Inferior parietal cortex (tissue), 1 donor: ENCODE data around the gene LTB4R2.

Source experiments
- DNase-seq: peaks from one replicate; pipeline ENCODE4 v3.0.0-alpha.2; 2016; ENCODE audit errors: extremely low spot score

LTB4R2 gene

DNA sequence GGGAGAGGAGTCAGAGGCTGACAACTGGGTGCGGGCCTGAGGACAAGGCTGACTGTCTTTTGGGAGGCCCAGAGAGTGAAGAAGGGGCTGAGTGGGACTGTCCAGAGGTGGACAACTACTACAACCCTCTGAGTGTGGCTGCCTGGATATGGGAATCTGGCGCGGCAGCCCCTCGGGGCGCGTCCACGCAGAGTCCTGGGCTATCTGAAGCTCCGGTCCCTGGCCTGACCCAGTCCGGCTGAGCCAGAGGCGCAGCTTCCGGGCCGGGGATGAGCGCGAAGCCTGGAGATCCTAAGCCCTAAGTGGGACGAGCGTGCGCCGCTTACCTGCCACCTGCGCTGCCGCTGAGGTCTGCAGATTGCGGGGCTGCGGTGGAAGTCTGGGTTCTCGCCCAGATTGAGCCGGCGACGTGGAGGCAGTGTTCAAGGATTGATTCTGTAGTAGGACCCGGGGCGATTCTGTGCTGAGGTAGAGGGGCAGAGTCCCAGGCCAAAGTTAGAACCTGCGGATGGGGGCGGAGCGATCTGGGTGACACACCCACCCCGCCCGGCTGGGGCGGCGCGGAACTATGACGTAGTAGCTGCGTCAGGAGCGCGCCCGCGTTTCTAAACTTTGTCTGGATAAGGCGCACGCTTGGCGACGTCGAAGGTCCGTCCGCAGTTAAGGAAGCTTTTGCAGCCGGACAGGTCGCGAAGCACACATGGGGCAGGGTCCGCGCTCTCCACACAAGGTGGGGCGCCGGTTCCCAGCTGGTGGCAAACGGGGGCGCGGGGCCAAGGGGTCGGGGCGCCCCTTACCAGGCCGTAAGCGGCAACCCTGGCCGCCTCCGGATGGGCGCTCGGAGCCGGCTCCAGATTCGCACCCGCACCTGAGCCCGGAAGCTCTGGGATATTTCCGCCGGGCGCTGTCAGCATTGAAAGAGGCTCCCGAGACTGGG, 10.4 kb upstream of the LTB4R2 start, which contains the start of the genes DHRS1 and NOP9:
DHRS1 (minus strand) TSS at position 526 of the 937 bp plus-strand sequence. CDS start 674 bp downstream, outside the sequence.
NOP9 (plus strand) TSS at position 596 of the 937 bp plus-strand sequence; CDS start at position 701, 105 bp downstream.
- peak; percentile 93 for DNase-seq

DNA sequence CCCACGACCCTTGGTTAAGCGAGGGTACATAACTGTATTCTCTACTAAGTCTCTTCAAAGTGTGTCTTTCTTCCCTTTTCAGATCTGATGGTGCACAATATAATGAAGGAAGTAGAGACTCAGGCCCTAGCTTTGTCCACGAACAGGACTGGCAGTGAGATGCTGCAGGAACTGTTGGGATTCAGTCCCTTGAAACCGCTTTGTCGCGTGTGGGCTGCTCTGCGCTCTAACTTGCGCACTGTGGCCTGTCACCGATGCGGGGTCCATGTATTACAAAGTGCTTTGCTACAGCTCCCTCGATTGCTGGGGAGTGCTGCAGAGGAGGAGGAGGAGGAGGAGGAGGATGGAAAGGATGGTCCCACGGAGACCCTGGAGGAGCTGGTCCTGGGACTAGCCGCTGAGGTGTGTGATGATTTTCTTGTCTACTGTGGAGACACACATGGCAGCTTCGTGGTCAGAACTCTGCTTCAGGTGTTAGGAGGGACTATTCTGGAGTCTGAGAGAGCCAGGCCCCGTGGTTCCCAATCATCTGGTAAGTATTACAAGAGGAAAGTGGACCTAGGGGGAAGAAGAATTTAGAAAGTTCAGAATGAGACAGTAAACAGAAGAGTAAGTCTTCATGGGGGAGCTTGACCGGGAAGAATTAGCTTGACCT, 9.5 kb upstream of the LTB4R2 start:
- no peak for DNase-seq

DNA sequence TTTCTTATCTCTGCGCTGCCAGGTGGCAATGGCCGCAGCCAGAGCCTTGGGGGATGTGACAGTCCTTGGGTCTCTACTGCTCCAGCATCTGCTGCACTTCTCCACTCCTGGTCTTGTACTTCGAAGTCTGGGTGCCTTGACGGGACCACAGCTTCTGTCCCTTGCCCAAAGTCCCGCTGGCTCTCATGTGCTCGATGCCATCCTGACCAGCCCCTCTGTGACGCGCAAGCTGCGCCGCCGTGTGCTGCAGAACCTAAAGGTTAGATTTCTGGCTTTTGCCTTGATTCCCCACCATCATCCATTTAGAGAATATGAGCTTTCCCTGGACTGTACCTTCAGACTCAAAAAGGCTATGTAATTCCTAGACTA, 5.9 kb upstream of the LTB4R2 start:
- DNase-seq = no peak

DNA sequence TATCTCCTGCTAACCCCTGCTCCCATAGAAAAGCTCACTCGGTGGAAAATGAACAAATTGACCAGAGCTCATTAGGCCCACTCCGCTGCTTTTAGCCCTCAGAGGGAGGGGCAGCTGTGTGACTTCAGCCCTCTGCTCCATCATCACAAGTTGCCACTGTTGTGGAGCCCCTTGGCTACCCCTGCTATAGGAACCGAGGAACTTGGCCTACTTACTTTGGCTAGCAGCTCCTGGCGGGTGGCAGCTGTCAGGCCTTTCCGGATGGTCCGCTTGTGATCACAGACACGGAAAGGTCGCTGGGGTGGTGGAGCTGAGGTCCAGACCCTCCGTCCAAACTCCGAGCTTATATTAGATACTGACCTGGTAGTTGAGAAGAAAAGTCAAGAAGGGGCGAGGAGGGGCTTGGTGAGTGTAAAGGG, 2.8 kb upstream of the LTB4R2 start:
- no peak for DNase-seq

DNA sequence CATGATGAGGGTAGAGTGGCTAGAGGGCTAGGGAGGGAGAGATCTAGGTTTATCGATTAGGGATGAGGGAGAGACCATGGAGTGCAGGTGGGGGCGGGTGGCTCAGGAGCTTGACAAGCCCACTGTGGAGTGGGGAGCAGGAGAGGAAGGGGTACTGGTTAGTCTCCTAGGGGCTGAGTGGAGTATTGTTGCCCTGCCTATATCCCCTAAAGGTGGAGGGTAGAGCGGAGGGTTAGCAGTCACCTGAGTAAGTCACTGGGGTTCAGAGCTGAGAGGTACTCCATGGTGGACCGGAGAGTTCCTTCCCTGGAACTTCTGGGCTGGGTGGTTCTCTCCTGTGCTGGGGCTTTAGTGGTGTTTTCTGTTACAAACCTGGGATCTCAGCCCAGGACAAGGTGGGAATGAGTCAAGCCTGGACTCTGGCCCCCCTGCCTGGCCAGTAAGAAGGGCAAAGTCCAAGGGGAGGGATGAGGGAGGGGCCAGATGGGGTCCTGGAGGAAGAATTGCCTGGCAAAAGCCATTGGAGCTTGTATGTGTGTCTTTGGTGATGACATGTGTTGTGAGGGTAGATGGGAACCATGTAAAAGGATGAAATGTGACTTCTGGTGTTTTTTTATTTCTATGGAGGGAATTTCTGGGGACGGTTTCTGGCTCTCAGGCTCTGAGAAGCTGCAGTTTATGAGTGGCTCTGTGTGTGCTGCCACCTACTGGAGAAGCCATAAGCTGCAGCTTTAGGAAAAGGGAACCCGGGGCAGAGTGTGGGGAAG, 2.2 kb upstream of the LTB4R2 start, which contains the start of gene CIDEB:
CIDEB (minus strand) TSS at position 403 of the 767 bp plus-strand sequence; CDS start at position 284, 119 bp downstream.
- peak; percentile 65 for DNase-seq

DNA sequence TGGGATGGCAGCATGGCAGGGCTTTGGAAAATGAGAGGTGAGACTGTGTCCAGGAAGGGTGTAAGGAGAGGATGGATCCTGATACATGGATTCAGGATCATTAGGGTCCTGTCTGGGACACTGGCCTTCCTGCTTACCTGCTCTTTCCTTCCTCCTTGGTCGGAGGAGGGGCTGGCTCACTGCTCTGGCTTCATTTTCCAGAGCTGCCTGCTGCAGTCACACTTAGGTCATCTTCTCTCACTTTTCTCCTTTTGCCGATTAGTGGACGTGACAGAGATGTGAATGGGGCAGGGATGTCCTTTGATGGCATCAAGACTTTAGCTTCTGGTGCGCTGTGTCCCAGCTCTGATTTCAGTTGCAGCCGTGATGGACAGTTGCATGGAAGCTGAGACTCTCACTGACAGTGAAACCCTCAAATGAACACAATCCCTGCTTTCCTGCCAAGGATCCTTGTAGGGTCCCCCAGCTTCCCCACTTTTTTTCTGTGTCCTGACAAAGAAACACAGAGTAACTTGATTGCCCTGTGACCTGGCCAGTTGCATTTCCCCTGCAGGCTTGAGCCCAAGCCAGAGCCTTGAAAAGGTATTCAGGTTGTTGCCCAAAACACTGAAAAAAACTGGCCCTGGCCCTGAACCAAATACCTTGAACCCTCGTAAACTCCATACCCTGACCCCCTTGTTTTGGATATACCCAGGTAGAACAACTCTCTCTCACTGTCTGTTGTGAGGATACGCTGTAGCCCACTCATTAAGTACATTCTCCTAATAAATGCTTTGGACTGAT, 1.4 kb upstream of the LTB4R2 start:
- DNase-seq = no peak

DNA sequence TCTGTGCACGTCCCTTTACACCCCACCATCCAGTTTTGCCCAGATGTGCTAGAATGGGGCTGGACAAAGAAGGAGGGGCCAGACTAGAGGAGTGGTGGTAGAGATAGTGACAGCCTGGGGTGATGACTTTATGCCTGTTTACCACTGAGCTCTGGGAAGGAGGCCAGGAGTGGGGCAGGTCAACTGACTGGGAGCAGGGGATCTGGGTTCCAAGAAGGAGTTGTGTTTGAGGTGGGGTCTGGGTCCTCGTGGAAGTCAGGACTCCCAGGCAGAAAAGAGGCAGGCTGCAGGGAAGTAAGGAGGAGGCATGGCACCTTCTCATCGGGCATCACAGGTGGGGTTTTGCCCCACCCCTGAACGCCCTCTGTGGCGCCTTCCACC, 315 bp downstream of the LTB4R2 start:
- DNase-seq = no peak

DNA sequence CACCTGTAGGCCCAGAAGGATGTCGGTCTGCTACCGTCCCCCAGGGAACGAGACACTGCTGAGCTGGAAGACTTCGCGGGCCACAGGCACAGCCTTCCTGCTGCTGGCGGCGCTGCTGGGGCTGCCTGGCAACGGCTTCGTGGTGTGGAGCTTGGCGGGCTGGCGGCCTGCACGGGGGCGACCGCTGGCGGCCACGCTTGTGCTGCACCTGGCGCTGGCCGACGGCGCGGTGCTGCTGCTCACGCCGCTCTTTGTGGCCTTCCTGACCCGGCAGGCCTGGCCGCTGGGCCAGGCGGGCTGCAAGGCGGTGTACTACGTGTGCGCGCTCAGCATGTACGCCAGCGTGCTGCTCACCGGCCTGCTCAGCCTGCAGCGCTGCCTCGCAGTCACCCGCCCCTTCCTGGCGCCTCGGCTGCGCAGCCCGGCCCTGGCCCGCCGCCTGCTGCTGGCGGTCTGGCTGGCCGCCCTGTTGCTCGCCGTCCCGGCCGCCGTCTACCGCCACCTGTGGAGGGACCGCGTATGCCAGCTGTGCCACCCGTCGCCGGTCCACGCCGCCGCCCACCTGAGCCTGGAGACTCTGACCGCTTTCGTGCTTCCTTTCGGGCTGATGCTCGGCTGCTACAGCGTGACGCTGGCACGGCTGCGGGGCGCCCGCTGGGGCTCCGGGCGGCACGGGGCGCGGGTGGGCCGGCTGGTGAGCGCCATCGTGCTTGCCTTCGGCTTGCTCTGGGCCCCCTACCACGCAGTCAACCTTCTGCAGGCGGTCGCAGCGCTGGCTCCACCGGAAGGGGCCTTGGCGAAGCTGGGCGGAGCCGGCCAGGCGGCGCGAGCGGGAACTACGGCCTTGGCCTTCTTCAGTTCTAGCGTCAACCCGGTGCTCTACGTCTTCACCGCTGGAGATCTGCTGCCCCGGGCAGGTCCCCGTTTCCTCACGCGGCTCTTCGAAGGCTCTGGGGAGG, 985 bp downstream of the LTB4R2 start, which contains the start of gene LTB4R:
LTB4R (plus strand) TSS at position 857 of the 959 bp plus-strand sequence. CDS start 4,150 bp downstream, outside the sequence.
- no peak for DNase-seq

DNA sequence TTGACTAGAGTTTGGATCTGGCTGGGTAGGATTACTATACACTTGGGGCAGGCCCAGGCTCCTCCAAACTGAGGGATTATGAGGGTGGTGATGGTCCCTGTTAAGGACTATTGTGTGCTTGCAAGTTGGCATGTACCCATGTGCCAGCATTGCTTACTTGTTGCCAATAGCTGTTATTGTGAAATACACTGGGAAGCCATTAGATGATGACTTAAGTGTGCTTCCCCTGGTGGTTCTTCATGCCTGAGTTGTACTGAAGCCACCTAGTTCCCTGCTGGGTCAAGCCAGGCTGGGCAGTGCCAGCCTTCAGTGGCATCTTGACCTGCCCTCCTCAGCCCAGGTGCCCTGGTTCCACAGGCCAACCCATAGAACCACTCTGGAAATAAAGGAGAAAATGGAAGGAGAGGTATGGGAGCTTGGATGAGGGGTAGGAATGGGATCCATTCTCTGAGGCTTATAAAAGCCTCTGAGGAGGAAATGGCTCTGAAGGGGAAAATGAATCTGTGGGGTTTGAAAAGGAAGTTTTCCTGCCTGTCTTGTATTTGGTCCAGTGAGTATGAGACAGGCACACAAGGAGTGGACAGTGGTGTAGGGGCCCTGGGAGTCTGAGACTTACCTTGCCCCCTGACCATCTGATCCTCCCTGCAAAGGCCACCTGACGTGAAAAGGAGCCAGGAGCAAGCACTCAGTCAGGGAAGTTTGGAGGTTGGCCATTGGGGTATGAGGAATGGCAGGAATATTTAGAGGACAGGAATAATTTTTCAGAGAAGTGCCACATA, 2.1 kb downstream of the LTB4R2 start:
- DNase-seq = no peak

DNA sequence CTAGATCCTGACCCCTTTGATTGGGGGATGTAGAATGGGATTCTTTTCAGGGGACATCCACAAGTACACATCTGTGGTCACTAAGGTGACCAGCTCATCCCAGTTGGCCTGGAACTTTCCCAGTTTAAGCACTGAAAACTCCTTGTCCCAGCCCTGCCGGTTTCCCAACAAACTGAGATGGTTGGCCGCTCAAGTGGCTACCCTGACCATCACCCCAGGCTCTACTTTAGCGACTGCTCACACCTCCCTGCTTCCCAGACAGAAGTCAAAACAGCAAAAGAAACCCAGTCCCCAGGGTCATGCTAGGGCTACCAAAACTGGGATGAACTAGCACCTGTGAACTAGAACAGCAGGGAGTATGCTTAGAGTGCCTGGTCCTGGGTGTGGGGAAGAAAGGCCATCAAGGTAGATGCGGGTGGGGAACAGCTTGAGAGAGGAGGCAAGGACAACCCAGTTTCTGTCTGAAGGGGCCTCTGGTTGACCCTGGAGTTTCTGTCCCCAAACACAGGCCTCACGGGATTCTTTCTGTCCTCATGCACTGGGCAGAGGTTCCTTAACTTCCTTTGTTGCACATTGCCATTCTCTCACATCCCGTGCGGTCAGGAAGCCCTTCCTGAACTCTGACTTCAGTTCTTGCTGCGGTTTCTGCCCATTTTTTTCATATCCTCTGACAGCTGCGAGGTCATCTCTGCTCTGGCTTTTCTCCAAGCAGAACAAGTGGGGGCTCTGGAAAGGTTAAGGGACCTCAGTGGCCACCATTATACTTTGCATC, 3.0 kb downstream of the LTB4R2 start:
- no peak for DNase-seq

DNA sequence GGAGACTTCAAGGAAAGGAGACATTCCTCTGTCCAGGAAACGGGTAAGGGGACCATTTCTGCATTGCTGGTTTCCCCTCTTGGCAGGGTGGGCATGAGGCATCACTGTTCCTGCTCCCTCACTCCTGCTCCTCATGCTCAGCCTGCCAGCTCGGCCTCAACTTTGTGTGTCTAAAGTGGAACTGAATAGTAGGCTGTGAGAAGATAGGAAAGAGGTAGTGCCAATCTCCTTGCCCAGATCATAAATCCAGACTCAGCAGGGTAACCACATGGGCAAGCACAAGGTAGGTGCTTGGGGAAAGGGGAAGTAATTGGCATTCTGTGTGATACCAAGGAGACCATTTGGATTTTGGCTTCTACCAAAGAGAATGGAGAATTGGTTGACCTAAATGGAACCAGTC, 4.0 kb downstream of the LTB4R2 start:
- no peak for DNase-seq

DNA sequence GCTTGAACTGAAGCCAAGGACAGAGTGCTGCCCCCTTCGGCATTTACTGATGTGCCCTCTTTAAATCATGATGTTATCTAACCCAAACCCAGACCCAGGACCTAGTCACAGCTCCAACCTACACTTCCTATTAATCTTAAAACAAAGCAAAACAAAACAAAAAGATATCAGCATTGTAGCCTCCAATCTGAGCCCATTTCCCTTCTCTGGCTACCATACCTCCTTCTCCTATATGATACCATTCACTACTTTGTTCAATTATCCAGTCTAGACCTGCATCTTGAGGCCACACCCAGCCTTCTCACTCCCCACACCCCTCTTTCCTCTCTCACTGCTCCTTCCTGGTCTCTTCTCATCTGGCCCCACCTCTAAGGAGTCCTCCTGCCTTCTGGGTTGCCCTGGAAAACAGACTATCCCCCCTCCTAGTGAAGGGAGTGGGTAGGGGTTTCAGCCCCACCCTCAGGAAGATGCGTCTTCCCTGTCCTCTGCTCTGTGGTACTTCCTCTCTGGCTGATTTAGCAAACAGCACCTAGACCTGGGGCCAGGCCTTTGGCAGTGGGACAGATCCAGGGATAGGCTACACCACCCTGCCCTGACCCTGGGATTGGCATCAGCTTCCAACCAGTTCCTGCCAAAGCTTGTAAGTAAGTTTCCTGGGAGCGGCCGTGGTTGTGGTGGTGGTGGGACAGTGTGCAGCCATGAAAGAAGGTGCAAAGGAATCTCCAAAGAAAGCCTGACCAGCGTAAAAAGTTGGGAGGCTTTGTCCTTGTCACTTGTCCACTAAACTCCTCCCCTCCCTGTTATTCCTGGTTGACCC, 4.6 kb downstream of the LTB4R2 start:
- no peak for DNase-seq

DNA sequence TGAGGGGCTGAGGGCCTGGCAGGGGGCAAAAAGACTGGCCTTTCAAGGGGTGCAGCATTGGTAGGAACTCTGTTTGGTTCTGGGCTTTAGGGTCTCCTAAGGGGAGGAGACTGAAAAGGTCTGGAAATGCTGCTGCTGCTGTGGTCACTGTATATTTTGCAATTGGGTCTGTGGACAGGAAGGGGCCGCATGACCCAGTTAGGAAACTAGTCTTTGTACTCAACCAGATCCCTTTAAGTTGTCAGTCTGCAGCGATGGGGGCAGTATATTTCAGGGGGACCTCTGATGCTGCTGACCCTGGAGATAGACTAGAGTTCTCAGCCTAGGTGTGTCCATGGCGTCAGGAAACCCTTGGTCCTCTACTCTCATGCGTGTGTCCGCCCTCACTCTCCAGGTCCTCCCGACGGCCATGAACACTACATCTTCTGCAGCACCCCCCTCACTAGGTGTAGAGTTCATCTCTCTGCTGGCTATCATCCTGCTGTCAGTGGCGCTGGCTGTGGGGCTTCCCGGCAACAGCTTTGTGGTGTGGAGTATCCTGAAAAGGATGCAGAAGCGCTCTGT, 5.4 kb downstream of the LTB4R2 start:
- no peak for DNase-seq

DNA sequence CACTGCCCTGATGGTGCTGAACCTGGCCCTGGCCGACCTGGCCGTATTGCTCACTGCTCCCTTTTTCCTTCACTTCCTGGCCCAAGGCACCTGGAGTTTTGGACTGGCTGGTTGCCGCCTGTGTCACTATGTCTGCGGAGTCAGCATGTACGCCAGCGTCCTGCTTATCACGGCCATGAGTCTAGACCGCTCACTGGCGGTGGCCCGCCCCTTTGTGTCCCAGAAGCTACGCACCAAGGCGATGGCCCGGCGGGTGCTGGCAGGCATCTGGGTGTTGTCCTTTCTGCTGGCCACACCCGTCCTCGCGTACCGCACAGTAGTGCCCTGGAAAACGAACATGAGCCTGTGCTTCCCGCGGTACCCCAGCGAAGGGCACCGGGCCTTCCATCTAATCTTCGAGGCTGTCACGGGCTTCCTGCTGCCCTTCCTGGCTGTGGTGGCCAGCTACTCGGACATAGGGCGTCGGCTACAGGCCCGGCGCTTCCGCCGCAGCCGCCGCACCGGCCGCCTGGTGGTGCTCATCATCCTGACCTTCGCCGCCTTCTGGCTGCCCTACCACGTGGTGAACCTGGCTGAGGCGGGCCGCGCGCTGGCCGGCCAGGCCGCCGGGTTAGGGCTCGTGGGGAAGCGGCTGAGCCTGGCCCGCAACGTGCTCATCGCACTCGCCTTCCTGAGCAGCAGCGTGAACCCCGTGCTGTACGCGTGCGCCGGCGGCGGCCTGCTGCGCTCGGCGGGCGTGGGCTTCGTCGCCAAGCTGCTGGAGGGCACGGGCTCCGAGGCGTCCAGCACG, 6.1 kb downstream of the LTB4R2 start:
- DNase-seq = no peak

DNA sequence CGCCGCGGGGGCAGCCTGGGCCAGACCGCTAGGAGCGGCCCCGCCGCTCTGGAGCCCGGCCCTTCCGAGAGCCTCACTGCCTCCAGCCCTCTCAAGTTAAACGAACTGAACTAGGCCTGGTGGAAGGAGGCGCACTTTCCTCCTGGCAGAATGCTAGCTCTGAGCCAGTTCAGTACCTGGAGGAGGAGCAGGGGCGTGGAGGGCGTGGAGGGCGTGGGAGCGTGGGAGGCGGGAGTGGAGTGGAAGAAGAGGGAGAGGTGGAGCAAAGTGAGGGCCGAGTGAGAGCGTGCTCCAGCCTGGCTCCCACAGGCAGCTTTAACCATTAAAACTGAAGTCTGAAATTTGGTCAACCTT, 6.6 kb downstream of the LTB4R2 start:
- DNase-seq = no peak
